GM21786 (cell line): Measurements from ENCODE around the gene PTGS2.

ENCODE experiments used
- ATAC-seq: cut with Tn5 transposase; IDR thresholded peaks from one replicate; pipeline ENCODE4 v1.9.1; 2021; ENCODE audit not compliant: unreplicated experiment

PTGS2 gene

GRCh38 chr1:186680245-186681061 lies at the start of gene PTGS2:
TSS of gene PTGS2 (minus strand) at chr1:186680423. CDS start at chr1:186680290, 133 bp downstream.
- ATAC-seq, result peak; percentile 88

DNA sequence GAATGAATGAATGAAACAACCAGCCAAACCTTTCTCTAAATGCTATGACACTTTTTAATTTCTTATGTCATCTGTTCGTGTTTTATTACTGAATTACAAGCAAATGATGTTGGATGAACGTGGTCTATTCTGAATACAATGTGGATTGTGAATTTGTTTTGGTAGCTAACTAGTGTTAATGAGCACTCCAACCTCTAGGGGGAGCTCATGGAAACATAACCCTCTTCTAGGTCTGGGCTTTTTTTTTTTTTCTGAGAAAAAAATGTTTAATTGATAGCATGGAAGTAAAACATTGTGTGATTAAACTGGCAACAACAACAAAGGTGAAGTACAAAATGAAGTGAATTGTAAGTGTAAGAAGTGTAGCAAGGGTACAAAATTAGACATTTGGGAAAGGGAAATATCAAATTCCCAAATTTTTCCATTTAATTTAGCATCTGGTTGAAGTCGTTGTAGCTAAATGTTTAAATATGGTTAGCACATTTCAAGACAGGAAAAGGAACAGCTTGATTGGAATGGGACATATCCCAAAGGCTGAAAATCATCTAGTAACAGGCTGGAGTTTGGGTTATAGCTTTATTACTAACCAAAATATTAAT lies 42.6 kb upstream of the PTGS2 start:
- ATAC-seq, result no peak

DNA sequence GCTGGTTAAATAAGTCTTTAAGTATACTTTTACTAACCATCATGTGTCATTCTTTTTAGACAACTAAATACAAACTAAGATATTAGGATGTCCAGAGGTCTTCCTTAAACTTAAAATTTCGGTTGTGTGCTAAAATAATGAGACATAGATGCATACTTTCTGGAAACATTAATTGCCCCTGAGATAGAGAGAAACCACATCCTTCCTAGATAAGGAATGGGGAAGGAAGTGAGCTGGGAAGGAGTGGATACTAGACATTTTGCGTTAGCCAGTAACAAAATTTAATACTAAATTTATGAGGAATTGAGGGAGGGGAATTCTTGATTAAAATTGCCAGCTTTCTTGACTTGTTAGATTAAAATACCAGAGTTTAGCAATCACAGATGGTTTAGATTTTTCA lies 37.1 kb upstream of the PTGS2 start:
- no peak for ATAC-seq

GRCh38 chr1:186715887-186716809 lies 35.9 kb upstream of the PTGS2 start:
- ATAC-seq, result no peak

- no peak for ATAC-seq
Measured at GRCh38 chr1:186710696-186711095, 30.5 kb upstream of the PTGS2 start.

DNA sequence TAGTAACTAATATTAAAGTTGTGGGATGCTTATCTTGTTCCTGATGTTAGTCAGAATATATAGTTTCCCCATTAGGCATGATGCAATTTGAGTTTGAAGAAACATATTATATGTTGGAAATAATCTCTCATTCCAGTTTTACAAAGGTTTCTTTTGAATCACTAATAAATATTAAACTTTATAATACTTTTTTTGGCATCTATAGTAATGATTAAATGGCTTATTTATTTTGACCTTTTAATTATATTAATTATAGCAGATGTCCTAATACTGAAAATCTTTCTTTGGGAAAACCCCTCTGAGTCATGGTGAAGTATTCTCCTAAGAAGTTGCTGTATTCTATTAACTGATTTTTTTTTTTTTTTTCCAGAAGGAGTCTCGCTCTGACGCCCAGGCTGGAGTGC lies 28.5 kb upstream of the PTGS2 start:
- ATAC-seq, result no peak

GRCh38 chr1:186703209-186703766 lies 23.1 kb upstream of the PTGS2 start:
- ATAC-seq, result no peak

- no peak for ATAC-seq
Measured at GRCh38 chr1:186700722-186701121, 20.5 kb upstream of the PTGS2 start.

DNA sequence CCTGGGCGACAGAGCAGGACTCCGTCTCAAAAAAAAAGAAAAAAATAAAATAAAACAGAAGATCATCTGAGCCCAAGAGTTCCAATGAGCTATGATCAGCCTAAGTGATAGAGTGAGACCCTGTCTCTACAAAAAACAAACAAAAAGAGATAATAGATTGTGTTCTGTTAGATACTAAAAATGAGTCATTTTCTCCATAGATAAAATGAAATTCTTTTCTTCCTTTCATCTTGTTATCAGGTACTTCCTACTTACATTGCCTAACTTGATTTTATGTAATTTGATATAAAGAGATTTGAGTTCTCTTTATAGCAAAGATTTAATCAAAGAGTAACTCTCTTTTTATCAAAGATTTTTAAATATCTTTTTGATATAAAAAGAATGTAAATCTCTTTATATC lies 19.3 kb upstream of the PTGS2 start:
- ATAC-seq, result no peak

DNA sequence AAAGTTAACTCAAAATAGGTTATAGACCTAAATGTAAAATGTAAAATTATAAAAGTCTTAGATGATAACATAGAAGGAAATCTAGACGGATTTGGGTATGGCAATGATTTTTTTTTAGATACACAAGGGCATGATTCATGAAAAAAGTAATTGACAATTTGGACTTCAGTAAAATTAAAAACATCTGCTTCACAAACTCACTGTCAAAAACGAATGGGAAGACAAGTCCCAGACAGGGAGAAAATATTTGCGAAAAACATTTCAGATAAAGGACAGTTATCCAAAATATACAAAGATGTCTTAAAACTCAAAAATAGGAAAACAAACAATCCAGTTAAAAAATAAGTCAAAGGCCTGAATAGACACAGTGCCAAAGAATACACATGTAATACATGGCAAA lies 9.7 kb upstream of the PTGS2 start:
- ATAC-seq, result no peak

DNA sequence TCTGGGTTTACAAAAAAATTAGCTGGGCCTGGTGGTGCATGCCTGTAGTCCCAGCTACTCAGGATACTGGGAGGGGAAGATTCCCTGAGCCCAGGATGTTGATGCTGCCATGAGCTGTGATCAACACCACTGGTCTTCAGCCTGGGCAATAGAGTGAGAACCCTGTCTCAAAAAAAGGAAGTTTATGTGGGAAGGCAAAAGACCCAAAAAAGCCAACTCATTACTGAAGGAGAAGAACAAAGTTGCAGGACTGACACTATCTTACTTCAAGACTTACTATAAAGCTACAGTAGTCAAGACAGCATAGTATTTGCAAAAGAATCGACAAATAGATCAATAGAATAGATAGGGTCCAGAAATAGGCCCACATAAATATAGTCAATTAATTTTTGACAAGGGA lies 9.2 kb upstream of the PTGS2 start:
- no peak for ATAC-seq

GRCh38 chr1:186683652-186684410 lies 3.6 kb upstream of the PTGS2 start:
- ATAC-seq, result no peak

DNA sequence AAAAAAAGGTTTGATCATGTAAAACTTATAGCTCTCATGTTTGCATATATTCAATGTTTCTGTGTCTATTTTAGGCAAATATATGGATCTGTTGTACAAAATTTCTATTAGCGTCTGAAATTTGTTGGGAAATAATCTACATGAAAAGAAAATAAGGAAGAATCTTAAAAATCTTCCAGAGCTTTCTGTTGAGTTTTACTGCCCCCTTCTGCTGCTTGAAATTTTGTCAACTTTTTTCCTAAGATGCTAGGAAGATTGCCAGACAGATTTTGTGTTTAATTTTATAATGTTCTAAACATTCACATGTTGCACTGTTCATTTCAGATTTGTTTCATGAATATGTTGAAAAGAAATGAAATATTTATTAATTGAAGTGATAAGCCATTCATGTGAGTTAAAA lies 2.5 kb upstream of the PTGS2 start:
- ATAC-seq, result no peak

DNA sequence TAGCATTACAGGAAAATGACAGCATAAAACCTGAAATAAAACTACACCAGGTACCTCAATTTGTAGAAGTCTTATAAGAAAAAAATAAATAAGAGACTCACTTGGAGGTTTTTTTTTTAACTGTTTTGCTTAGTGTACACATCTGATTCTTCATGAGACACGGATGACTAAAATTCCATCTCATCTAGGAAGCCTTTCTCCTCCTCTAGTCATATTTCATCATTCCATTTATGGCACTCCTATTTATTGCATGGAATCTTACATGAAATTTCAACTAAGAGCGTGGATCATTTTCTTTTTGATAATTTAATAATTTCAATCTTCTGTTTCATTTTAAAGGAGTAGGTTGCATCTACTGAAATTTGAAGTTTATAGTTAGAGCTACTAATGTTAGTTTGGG lies 1.6 kb upstream of the PTGS2 start:
- ATAC-seq, result no peak

DNA sequence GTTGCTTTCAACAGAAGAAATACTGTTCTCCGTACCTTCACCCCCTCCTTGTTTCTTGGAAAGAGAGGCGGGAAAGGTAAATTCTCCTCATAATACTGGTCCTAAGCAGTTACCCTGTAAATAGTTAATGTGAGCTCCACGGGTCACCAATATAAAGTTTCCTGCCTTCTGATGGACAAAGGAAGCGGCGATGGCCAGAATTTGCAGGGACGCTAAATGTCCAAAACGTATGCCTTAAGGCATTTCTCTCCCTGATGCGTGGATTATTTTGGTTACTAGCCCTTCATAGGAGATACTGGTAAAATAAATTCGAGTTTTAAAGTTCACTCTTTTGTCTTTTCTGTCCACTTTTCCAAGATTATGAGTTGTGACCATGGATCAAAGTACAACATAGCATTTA lies 898 bp upstream of the PTGS2 start:
- no peak for ATAC-seq

DNA sequence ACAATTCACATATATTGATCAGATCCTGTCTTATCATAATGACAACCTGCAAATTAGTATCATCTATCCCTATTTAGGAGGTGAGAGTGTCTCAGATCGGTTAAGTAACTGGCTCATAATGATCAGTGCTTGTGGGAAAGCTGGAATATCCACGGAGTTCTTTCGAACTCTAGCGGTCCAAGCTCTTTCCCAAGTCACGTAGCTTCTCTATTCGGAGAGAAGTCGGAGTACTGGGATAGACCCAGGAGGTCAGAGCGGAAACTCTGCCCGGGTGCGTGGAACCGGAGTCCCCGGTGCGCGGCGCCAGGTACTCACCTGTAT lies 339 bp downstream of the PTGS2 start:
- no peak for ATAC-seq

- ATAC-seq, result no peak
Measured at GRCh38 chr1:186678155-186678554, 2.1 kb downstream of the PTGS2 start.

- no peak for ATAC-seq
Measured at GRCh38 chr1:186672596-186672995, 7.6 kb downstream of the PTGS2 start.

- no peak for ATAC-seq
Measured at GRCh38 chr1:186672131-186672530, 8.1 kb downstream of the PTGS2 start.

DNA sequence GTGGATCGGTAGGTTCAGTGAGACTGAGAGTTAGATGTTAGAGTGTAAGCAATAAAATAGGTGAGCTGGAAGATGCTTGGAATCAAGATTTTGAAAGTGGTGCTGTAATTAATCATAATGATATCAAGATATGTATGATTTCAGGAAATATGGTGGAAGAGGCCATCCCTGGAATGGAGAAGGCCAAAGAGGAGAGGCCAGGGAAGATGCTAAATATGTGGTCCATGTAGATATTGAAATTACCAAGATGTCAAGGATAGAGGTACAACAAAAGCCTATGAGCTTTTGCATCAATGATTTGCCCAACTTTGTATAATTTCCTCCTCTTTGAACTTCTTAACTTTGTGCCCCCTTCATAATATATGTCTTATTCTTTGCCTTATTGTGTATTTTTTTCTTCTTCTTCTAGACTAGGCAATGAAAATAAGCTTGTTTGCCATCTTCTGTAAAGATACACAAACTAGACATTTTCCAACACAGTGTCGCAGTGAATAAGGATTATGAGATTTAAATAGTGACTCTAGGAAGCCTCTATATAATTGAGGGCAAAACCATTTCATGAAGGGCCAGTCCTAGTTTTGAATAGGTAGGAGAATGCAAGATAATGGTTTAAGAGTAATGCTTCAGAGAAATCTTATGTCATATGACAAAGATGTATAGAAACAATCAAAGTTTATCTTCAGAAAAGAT lies 8.9 kb downstream of the PTGS2 start:
- no peak for ATAC-seq
